WTC11 (cell line): ENCODE results near the gene EML2. TPM values are rescaled to one million over a fixed set of nuclear protein-coding genes. Genes with fewer than 3 reads are reported as not detected.
"Not testable (repeated sequence)": the region's sequence is repeated elsewhere in the genome, so short reads cannot be mapped to it uniquely, and the experiment has no call there.

Source experiments
- ATAC-seq: fragments of 200-7000 bp; cut with Tn5 transposase; 2 replicates; pipeline ENCODE4 v1.10.0; 2021; ENCODE audit warnings: mild to moderate bottlenecking, moderate library complexity
- CTCF ChIA-PET: fragments of 300-600 bp; sonication (Branson Sonifier 250); formaldehyde crosslinking; loops from one replicate; lab custom pipeline; 2021; ENCODE audit warnings: antibody characterized with exemption; lab: Charles Lee
- POLR2A ChIA-PET: fragments of 350-600 bp; sonication (Branson Sonifier 250); formaldehyde crosslinking; loops from one replicate; lab custom pipeline; 2021; ENCODE audit warnings: antibody characterized with exemption; lab: Charles Lee
- DNase-seq: peaks from one replicate; pipeline ENCODE4 v3.0.0; 2021; ENCODE audit warnings: low spot score
- H3K27ac Mint-ChIP-seq: 2 replicates; pipeline ENCODE4 v1.8.0; 2021; ENCODE audit warnings: mixed read lengths
- H3K27me3 Mint-ChIP-seq: 2 replicates; pipeline ENCODE4 v1.8.0; 2021; ENCODE audit warnings: low read depth, mild to moderate bottlenecking, moderate library complexity, mixed read lengths
- H3K36me3 Mint-ChIP-seq: 2 replicates; pipeline ENCODE4 v1.8.0; 2021; ENCODE audit warnings: mixed read lengths
- H3K4me1 Mint-ChIP-seq: 2 replicates; pipeline ENCODE4 v1.8.0; 2022; ENCODE audit warnings: mixed read lengths
- H3K4me3 Mint-ChIP-seq: 2 replicates; pipeline ENCODE4 v1.8.0; 2021; ENCODE audit warnings: mild to moderate bottlenecking, moderate library complexity, mixed read lengths
- H3K9me3 Mint-ChIP-seq: 2 replicates; pipeline ENCODE4 v1.8.0; 2021; ENCODE audit warnings: mixed read lengths
- AR ChIP-seq: fragments of 250-450 bp; sonication (Bioruptor Pico); IDR thresholded peaks from 2 replicates; pipeline ENCODE4 v1.9.0; 2021; ENCODE audit warnings: mild to moderate bottlenecking
- ATF3 ChIP-seq: sonication (generic); formaldehyde crosslinking; conservative IDR thresholded peaks from 2 replicates; pipeline ENCODE4 v1.8.1; 2022; ENCODE audit warnings: mild to moderate bottlenecking, missing genetic modification reagents
- CBFB ChIP-seq: sonication (generic); formaldehyde crosslinking; IDR thresholded peaks from 2 replicates; pipeline ENCODE4 v1.8.1; 2022; ENCODE audit warnings: mild to moderate bottlenecking, low read depth, missing genetic modification reagents
- CDX4 ChIP-seq: fragments of 250-450 bp; sonication (Bioruptor Pico); IDR thresholded peaks from 2 replicates; pipeline ENCODE4 v1.9.0; 2021; ENCODE audit warnings: moderate library complexity, mild to moderate bottlenecking, inconsistent platforms, borderline replicate concordance
- HMGXB4 ChIP-seq: sonication (generic); formaldehyde crosslinking; IDR thresholded peaks from 2 replicates; pipeline ENCODE4 v1.8.1; 2023; ENCODE audit warnings: mild to moderate bottlenecking, moderate library complexity, missing genetic modification reagents
- IRF1 ChIP-seq: sonication (generic); formaldehyde crosslinking; IDR thresholded peaks from 2 replicates; pipeline ENCODE4 v1.8.0; 2023; ENCODE audit warnings: missing genetic modification reagents
- KAT7 ChIP-seq: sonication (generic); formaldehyde crosslinking; IDR thresholded peaks from 2 replicates; pipeline ENCODE4 v1.8.1; 2023; ENCODE audit warnings: missing genetic modification reagents, mild to moderate bottlenecking, borderline replicate concordance
- MAX ChIP-seq: sonication (generic); formaldehyde crosslinking; IDR thresholded peaks from 2 replicates; pipeline ENCODE4 v1.8.0; 2022; ENCODE audit warnings: mild to moderate bottlenecking, missing genetic modification reagents
- MYBL2 ChIP-seq: sonication (generic); formaldehyde crosslinking; IDR thresholded peaks from 2 replicates; pipeline ENCODE4 v1.8.1; 2023; ENCODE audit warnings: mild to moderate bottlenecking, moderate library complexity, missing genetic modification reagents
- NFATC4 ChIP-seq: fragments of 250-450 bp; sonication (Bioruptor Pico); IDR thresholded peaks from 2 replicates; pipeline ENCODE4 v1.9.0; 2021; ENCODE audit warnings: mild to moderate bottlenecking
- NFYB ChIP-seq: sonication (generic); formaldehyde crosslinking; conservative IDR thresholded peaks from 2 replicates; pipeline ENCODE4 v1.8.0; 2022; ENCODE audit warnings: low read depth, missing genetic modification reagents
- NR1H2 ChIP-seq: sonication (generic); formaldehyde crosslinking; IDR thresholded peaks from 2 replicates; pipeline ENCODE4 v1.9.0; 2021; ENCODE audit warnings: mild to moderate bottlenecking, moderate library complexity, missing genetic modification reagents
- PRDM15 ChIP-seq: sonication (generic); formaldehyde crosslinking; IDR thresholded peaks from 2 replicates; pipeline ENCODE4 v1.8.0; 2022; ENCODE audit warnings: missing genetic modification reagents
- PREB ChIP-seq: sonication (generic); formaldehyde crosslinking; IDR thresholded peaks from 2 replicates; pipeline ENCODE4 v1.8.1; 2022; ENCODE audit warnings: mild to moderate bottlenecking, missing genetic modification reagents, moderate library complexity, borderline replicate concordance
- SMAD3 ChIP-seq: sonication (generic); formaldehyde crosslinking; IDR thresholded peaks from 2 replicates; pipeline ENCODE4 v1.8.0; 2022; ENCODE audit warnings: missing genetic modification reagents, mild to moderate bottlenecking, borderline replicate concordance
- TEAD4 ChIP-seq: sonication (generic); formaldehyde crosslinking; IDR thresholded peaks from 2 replicates; pipeline ENCODE4 v1.8.0; 2022; ENCODE audit warnings: mild to moderate bottlenecking, missing genetic modification reagents
- ZNF138 ChIP-seq: sonication (generic); formaldehyde crosslinking; conservative IDR thresholded peaks from 2 replicates; pipeline ENCODE4 v1.8.1; 2022; ENCODE audit warnings: mild to moderate bottlenecking, moderate library complexity, missing genetic modification reagents
- ZNF416 ChIP-seq: fragments of 250-450 bp; sonication (Bioruptor Pico); IDR thresholded peaks from 2 replicates; pipeline ENCODE4 v1.9.0; 2021; ENCODE audit warnings: mild to moderate bottlenecking, inconsistent platforms
- total RNA-seq: library from RNA; stranded (reverse); gene quantifications from 3 replicates; pipeline ENCODE4 v1.2.3, GENCODE V29; 2021

The EML2 gene
- total RNA-seq, 1 experiment from 2014 or later: 63.3 TPM

- no peak for TF ChIP-seq PREB (CRISPR knock-in tag)
- no peak for TF ChIP-seq AR (CRISPR knock-in tag)
- TF ChIP-seq NFATC4 (CRISPR knock-in tag): no peak
Measured at GRCh38 chr19:45629704-45630103, 9.5 kb downstream of the EML2 start (continued).

- H3K27me3 Mint-ChIP-seq, H3K27ac Mint-ChIP-seq, H3K4me3 Mint-ChIP-seq, POLR2A ChIA-PET, CTCF ChIA-PET, H3K9me3 Mint-ChIP-seq, ATAC-seq, DNase-seq: not testable (repeated sequence)
- Mint-ChIP-seq H3K36me3 (peaks cover 11% of the 10 kb centered on the region), H3K4me1 (peaks cover 18% of the 10 kb centered on the region)
Measured at GRCh38 chr19:45628219-45628618, 11.0 kb downstream of the EML2 start.

GRCh38 chr19:45623984-45624383 is 15.2 kb downstream of the EML2 start:
- peaks cover 22% of the 10 kb centered on the region for H3K36me3 Mint-ChIP-seq
- no peaks in the 10 kb centered on the region for H3K9me3 Mint-ChIP-seq
- DNase-seq (no peak), ATAC-seq (no peak)
- no peaks in the 10 kb centered on the region; the same call in 1 of the 2 replicates for H3K27me3 Mint-ChIP-seq
- no peak overlapping the region for H3K27ac Mint-ChIP-seq
- no peak overlapping the region for H3K4me3 Mint-ChIP-seq
- ChIA-PET CTCF (no interaction called here), POLR2A (no interaction called here)
- no peak for TF ChIP-seq PRDM15 (CRISPR knock-in tag)
- TF ChIP-seq IRF1: no peak
- no peak for TF ChIP-seq CDX4
- TF ChIP-seq MAX (CRISPR knock-in tag): no peak
- TF ChIP-seq NFYB: no peak
- TF ChIP-seq SMAD3: no peak
- no peak for TF ChIP-seq HMGXB4 (CRISPR knock-in tag)
- no peak for TF ChIP-seq ZNF416 (CRISPR knock-in tag)
- TF ChIP-seq NR1H2 (CRISPR knock-in tag): no peak
- no peak for TF ChIP-seq ZNF138 (CRISPR knock-in tag)
- no peak for TF ChIP-seq CBFB
- no peak for TF ChIP-seq MYBL2 (CRISPR knock-in tag)
- no peak for TF ChIP-seq KAT7 (CRISPR knock-in tag)
- no peak for TF ChIP-seq TEAD4 (CRISPR knock-in tag)
- TF ChIP-seq ATF3: no peak
- TF ChIP-seq PREB (CRISPR knock-in tag): no peak
- H3K4me1 Mint-ChIP-seq: no peaks in the 10 kb centered on the region
